HUES64 (cell line): Measurements from ENCODE around the gene POLG2.

Experiments
- H3K27ac ChIP-seq: 2 replicates; pipeline ENCODE4 v1.7.0; 2013; ENCODE audit warnings: low read depth, low read length, inconsistent platforms
- H3K27me3 ChIP-seq: 2 replicates; pipeline ENCODE4 v1.6.1; 2013; ENCODE audit warnings: mild to moderate bottlenecking, low read length; ENCODE audit not compliant: insufficient read depth
- H3K36me3 ChIP-seq: 2 replicates; pipeline ENCODE4 v1.6.1; 2013; ENCODE audit warnings: mild to moderate bottlenecking, low read length; ENCODE audit not compliant: insufficient read depth
- H3K4me1 ChIP-seq: 2 replicates; pipeline ENCODE4 v1.6.1; 2013; ENCODE audit warnings: mild to moderate bottlenecking, low read length, moderate library complexity; ENCODE audit not compliant: insufficient read depth
- H3K4me3 ChIP-seq: 2 replicates; pipeline ENCODE4 v1.5.1; 2013; ENCODE audit warnings: mild to moderate bottlenecking, low read length, moderate library complexity
- H3K9ac ChIP-seq: 2 replicates; pipeline ENCODE4 v1.6.1; 2013; ENCODE audit warnings: mild to moderate bottlenecking, low read depth, low read length
- H3K9me3 ChIP-seq: 2 replicates; pipeline ENCODE4 v1.6.1; 2013; ENCODE audit warnings: low read depth, low read length; ENCODE audit not compliant: insufficient read depth
- WGBS: fragments of 150-250, 120-280 bp; methylation state at CpG from one replicate; pipeline ENCODE4 v1.1.7; 2013; ENCODE audit warnings: missing lambda C conversion rate; 5-methylcytosine and 5-hydroxymethylcytosine counted together

Gene POLG2

DNA sequence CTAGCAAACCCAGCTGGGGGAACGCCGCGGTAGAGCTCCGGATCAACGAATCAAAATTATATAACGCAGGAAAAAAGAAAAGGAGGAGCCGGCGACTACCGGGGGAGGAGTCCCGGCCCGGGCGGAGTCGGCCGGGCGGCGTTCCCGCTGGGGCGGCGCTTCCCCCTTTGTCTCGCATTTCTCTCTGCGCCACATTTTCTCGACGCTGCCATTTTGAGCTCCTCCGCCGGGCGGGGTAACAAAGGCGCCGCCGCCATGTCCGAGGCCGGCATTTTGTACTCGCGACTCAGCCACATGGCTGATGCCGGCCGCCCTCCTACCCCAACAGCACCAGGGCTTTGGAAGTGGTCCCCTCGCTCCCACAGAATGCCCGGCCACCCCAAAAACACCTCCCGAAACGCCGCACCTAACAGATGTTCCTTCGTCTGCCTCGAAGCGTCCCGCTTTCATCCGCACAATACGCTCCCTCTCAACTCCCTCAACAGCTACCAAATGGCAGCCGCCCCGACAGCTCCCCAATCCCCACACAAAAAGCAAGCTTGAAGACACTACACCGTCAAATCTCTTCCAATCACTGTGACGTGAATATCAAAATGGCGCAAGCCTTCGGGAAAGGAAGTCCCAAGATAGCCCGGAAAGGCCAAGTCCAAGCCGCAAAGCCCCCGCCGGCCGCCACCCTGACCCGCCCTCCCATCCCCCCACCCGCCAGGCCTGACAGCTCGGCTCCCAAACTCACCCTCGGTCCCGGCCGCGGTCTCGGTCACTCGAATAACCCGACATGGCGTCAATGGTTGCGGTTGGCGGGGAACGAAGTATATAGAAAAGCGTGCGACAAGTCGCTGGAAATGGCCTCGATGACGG is 8.7 kb upstream of the POLG2 start:
- no peaks in the 10 kb centered on the region for H3K27me3 ChIP-seq
- no peaks in the 10 kb centered on the region for H3K9me3 ChIP-seq
- peak overlapping the region; percentile 97 for H3K27ac ChIP-seq
- peaks cover 24% of the 10 kb centered on the region; the same call in 1 of the 2 replicates for H3K4me1 ChIP-seq
- peak overlapping the region; percentile 100 for H3K9ac ChIP-seq
- H3K36me3 ChIP-seq: peaks cover 72% of the 10 kb centered on the region
- under 1% methylated on average over 74 of the region's 76 CpGs for WGBS
- peak overlapping the region; percentile 95 for H3K4me3 ChIP-seq

GRCh38 chr17:64504769-64505339 is 8.0 kb upstream of the POLG2 start:
- H3K4me3 ChIP-seq: peak overlapping the region; percentile 95
- no peaks in the 10 kb centered on the region for H3K9me3 ChIP-seq
- H3K27me3 ChIP-seq: no peaks in the 10 kb centered on the region
- peaks cover 21% of the 10 kb centered on the region; the same call in 1 of the 2 replicates for H3K4me1 ChIP-seq
- H3K36me3 ChIP-seq: peaks cover 72% of the 10 kb centered on the region
- peak overlapping the region; percentile 100 for H3K9ac ChIP-seq
- WGBS: 6% methylated on average over 13 of the region's 13 CpGs
- H3K27ac ChIP-seq: peak overlapping the region; percentile 97

GRCh38 chr17:64503821-64504768 is 7.2 kb upstream of the POLG2 start:
- Histone ChIP-seq H3K27ac (peak overlapping the region; percentile 8; the same call in 1 of the 2 replicates), H3K4me1 (peaks cover 28% of the 10 kb centered on the region; the same call in 1 of the 2 replicates), H3K36me3 (peaks cover 72% of the 10 kb centered on the region)

DNA sequence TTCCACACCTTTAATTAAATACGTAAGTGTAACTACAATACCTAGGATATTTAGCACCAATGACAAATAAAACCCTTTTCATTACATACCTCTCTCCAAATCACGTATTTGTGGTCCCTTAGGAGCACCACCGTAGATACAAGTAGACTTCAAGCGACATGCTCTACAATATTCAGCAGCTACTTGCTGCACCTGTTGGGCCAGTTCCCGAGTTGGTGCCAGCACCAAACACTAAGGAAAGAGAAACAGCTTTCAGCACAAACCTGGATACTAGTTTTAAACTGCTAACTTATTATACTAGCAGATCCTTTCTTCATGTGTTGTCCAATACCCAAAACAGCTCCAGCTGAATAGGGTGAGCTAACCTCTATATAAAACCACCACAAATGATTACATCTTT is 6.5 kb upstream of the POLG2 start:
- H3K27ac ChIP-seq: no peak overlapping the region
- H3K27me3 ChIP-seq: no peaks in the 10 kb centered on the region
- no peaks in the 10 kb centered on the region for H3K9me3 ChIP-seq
- H3K9ac ChIP-seq: no peak overlapping the region
- H3K36me3 ChIP-seq: peaks cover 73% of the 10 kb centered on the region
- peak overlapping the region; percentile 95; the same call in 1 of the 2 replicates for H3K4me3 ChIP-seq
- peaks cover 24% of the 10 kb centered on the region; the same call in 1 of the 2 replicates for H3K4me1 ChIP-seq
- 97% methylated on average over 5 of the region's 5 CpGs for WGBS

More at GRCh38 chr17:64503821-64504768, 7.2 kb upstream of the POLG2 start:
- Histone ChIP-seq H3K27me3 (no peaks in the 10 kb centered on the region), H3K9ac (peak overlapping the region; percentile 100), H3K4me3 (peak overlapping the region; percentile 95), H3K9me3 (no peaks in the 10 kb centered on the region)
- 78% methylated on average over 7 of the region's 7 CpGs for WGBS

DNA sequence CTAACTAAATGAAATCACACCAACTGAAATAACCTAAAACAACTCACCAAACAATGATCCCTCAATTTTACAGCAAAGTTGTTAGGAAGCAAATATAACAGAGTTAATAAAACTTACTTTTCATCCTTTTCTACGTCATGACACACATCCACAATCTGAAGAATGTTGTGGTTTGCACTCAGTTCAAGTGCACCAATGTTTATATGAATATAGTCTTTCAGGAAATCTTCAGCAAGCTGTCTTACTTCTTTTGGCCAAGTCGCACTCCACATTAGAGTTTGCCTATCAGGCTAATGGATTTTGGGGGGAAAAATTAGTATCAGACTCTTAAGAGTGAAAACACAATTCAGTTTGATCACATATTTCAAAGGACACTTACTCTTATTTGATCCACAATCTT is 6.0 kb upstream of the POLG2 start:
- H3K27me3 ChIP-seq: no peaks in the 10 kb centered on the region
- no peak overlapping the region for H3K9ac ChIP-seq
- H3K9me3 ChIP-seq: no peaks in the 10 kb centered on the region
- peaks cover 22% of the 10 kb centered on the region; the same call in 1 of the 2 replicates for H3K4me1 ChIP-seq
- WGBS: 60% methylated on average over 1 of the region's 2 CpGs
- H3K27ac ChIP-seq: no peak overlapping the region
- H3K36me3 ChIP-seq: peaks cover 74% of the 10 kb centered on the region
- H3K4me3 ChIP-seq: no peak overlapping the region

- Histone ChIP-seq H3K9ac (no peak overlapping the region), H3K36me3 (peaks cover 77% of the 10 kb centered on the region), H3K27me3 (no peaks in the 10 kb centered on the region), H3K4me1 (peaks cover 24% of the 10 kb centered on the region; the same call in 1 of the 2 replicates), H3K27ac (peak overlapping the region; percentile 15; the same call in 1 of the 2 replicates), H3K4me3 (no peak overlapping the region), H3K9me3 (no peaks in the 10 kb centered on the region)
- 97% methylated on average over 3 of the region's 3 CpGs for WGBS
Measured at GRCh38 chr17:64502021-64502420, 5.2 kb upstream of the POLG2 start.

GRCh38 chr17:64500862-64501765 is 4.3 kb upstream of the POLG2 start:
- 96% methylated on average over 10 of the region's 11 CpGs for WGBS
- Histone ChIP-seq H3K36me3 (peaks cover 77% of the 10 kb centered on the region), H3K9me3 (no peaks in the 10 kb centered on the region), H3K9ac (no peak overlapping the region), H3K27me3 (no peaks in the 10 kb centered on the region), H3K4me1 (peaks cover 24% of the 10 kb centered on the region; the same call in 1 of the 2 replicates), H3K27ac (peak overlapping the region; percentile 26; the same call in 1 of the 2 replicates), H3K4me3 (no peak overlapping the region)

GRCh38 chr17:64500487-64500859 is 3.6 kb upstream of the POLG2 start:
- Histone ChIP-seq H3K4me1 (peaks cover 24% of the 10 kb centered on the region; the same call in 1 of the 2 replicates), H3K4me3 (no peak overlapping the region), H3K36me3 (peaks cover 77% of the 10 kb centered on the region), H3K27me3 (no peaks in the 10 kb centered on the region), H3K9me3 (no peaks in the 10 kb centered on the region), H3K27ac (no peak overlapping the region), H3K9ac (no peak overlapping the region)
- WGBS: 97% methylated on average over 8 of the region's 8 CpGs

DNA sequence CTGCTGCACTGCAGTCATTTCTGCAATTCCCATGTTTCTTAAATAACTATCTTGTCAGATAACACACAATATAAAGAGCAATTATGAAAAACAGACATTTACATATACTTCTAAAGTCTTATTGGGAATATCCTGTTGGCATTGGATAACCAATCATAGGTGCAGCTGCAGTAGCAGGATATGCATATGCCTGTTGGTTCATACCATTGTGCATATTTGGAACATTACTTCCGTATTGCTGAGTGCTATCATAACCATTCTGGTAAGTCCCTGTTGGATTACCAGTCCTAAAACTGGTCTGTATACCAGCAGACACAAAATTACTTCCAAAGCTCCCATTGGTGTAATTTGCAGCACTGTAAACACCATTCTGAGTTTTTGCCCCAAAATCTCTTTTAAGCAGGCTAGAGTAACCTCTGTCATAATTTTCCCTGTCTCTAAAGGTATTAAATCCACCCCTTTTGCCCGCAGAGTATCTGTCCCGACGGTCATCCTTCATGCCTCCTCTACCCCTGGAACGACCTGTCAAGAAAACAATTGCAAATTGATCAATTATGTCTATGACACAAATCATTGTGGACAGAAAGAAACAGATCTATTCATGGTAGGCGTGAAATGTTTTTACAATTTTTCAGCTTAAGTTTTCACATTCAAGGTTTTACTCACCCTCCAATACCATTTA is 3.1 kb upstream of the POLG2 start:
- no peaks in the 10 kb centered on the region for H3K9me3 ChIP-seq
- no peak overlapping the region for H3K9ac ChIP-seq
- peaks cover 74% of the 10 kb centered on the region for H3K36me3 ChIP-seq
- peaks cover 24% of the 10 kb centered on the region; the same call in 1 of the 2 replicates for H3K4me1 ChIP-seq
- no peaks in the 10 kb centered on the region for H3K27me3 ChIP-seq
- 94% methylated on average over 6 of the region's 6 CpGs for WGBS
- no peak overlapping the region; the same call in 1 of the 2 replicates for H3K27ac ChIP-seq
- no peak overlapping the region for H3K4me3 ChIP-seq
